Cardiac septum (tissue), 1 donor: ENCODE measurements around the gene ADH7. TPM values are rescaled to one million over a fixed set of nuclear protein-coding genes. Genes with fewer than 3 reads are reported as not detected.

Experiments
- DNase-seq: peaks from one replicate; pipeline ENCODE4 v3.0.0-alpha.2; 2020; ENCODE audit warnings: low spot score
- intact Hi-C: fragments of 100-400 bp; cut with DNase I; formaldehyde crosslinking; loops from one replicate; pipeline ENCODE4 v1.14.0; 2022
- long read RNA-seq: library from polyadenylated mRNA; unstranded; transcript quantifications from one replicate; pipeline ENCODE4 v2.0.0, GENCODE V29; 2021
- total RNA-seq: library from RNA; stranded (reverse); fragmentation: NEBNext Ultra II Directional; extraction: Animal tissue kit (Norgen Biotek cat#: 25700); gene quantifications from one replicate; pipeline ENCODE4 v1.2.1, GENCODE V29; 2021
- donor health status: DM: no; HTN: no; CAD: no.

ADH7 gene
- total RNA-seq, result not detected
- long read RNA-seq, result 0 reads

GRCh38 chr4:99435154-99435553, at the start of gene ADH7:
ADH7 (minus strand) TSS chr4:99435342; CDS start chr4:99435233, 109 bp downstream.
- intact Hi-C loops, result no loop called here
- no peak for DNase-seq

GRCh38 chr4:99483636-99484035, 48.5 kb upstream of the ADH7 start:
- DNase-seq, result no peak
- intact Hi-C loops, result no loop called here

- no peak for DNase-seq
- intact Hi-C loops, result no loop called here
These were observed 38.0 kb upstream of the ADH7 start for GRCh38 chr4:99473131-99473530.

GRCh38 chr4:99471896-99472295, 36.8 kb upstream of the ADH7 start:
- DNase-seq, result no peak
- intact Hi-C loops, result no loop called here

- no peak for DNase-seq
- intact Hi-C loops, result no loop called here
These were observed 36.2 kb upstream of the ADH7 start for GRCh38 chr4:99471349-99471748.

- DNase-seq, result no peak
- intact Hi-C loops, result no loop called here
These were observed 33.7 kb upstream of the ADH7 start for GRCh38 chr4:99468889-99469288.

- intact Hi-C loops, result no loop called here
- DNase-seq, result no peak
These were observed 32.7 kb upstream of the ADH7 start for GRCh38 chr4:99467887-99468286.

GRCh38 chr4:99463566-99463965, 28.4 kb upstream of the ADH7 start:
- intact Hi-C loops, result no loop called here

GRCh38 chr4:99462875-99463464, 27.8 kb upstream of the ADH7 start:
- DNase-seq, result no peak
- intact Hi-C loops, result no loop called here

More at GRCh38 chr4:99463566-99463965, 28.4 kb upstream of the ADH7 start:
- DNase-seq, result no peak

- intact Hi-C loops, result loop anchor here (2.0 kb wide), 1 partner anchor 343 kb away; no protein-coding TSS in a partner anchor
- no peak for DNase-seq
These were observed 26.7 kb upstream of the ADH7 start for GRCh38 chr4:99461623-99462401.

GRCh38 chr4:99459546-99460042, 24.5 kb upstream of the ADH7 start:
- DNase-seq, result no peak
- intact Hi-C loops, result loop anchor here (2.0 kb wide), 1 partner anchor 341 kb away; no protein-coding TSS in a partner anchor

GRCh38 chr4:99458911-99459447, 23.8 kb upstream of the ADH7 start:
- intact Hi-C loops, result no loop called here

GRCh38 chr4:99457676-99458075, 22.5 kb upstream of the ADH7 start:
- DNase-seq, result no peak
- intact Hi-C loops, result no loop called here

More at GRCh38 chr4:99458911-99459447, 23.8 kb upstream of the ADH7 start:
- DNase-seq, result no peak

- intact Hi-C loops, result no loop called here
- DNase-seq, result no peak
These were observed 22.1 kb upstream of the ADH7 start for GRCh38 chr4:99457270-99457669.

- intact Hi-C loops, result no loop called here
- DNase-seq, result no peak
These were observed 12.4 kb upstream of the ADH7 start for GRCh38 chr4:99447513-99447912.

- intact Hi-C loops, result no loop called here
- DNase-seq, result no peak
These were observed 11.9 kb upstream of the ADH7 start for GRCh38 chr4:99447079-99447478.

GRCh38 chr4:99438405-99438780, 3.3 kb upstream of the ADH7 start:
- no peak for DNase-seq
- intact Hi-C loops, result no loop called here

- intact Hi-C loops, result no loop called here
- no peak for DNase-seq
These were observed 2.7 kb upstream of the ADH7 start for GRCh38 chr4:99437723-99438404.

- intact Hi-C loops, result no loop called here
- DNase-seq, result no peak
These were observed 2.0 kb upstream of the ADH7 start for GRCh38 chr4:99436976-99437722.
